Right atrium auricular region (tissue), 2 donors: Measurements from ENCODE around the gene TOB2. TPM values are rescaled to one million over a fixed set of nuclear protein-coding genes. Genes with fewer than 3 reads are reported as not detected.

Source experiments
- DNase-seq: peaks from one replicate; pipeline ENCODE4 v3.0.0-alpha.2; 2019; ENCODE audit warnings: low spot score
- H3K27ac ChIP-seq, 2 donors: fragments of 200-600 bp; sonication (generic); 1 replicate in 1 of 2; 2 replicates in 1 of 2; pipeline ENCODE4 v1.5.1; 2016 to 2019
- H3K27me3 ChIP-seq, 2 donors: fragments of 200-600 bp; sonication (generic); one replicate each; pipeline versions ENCODE4 v1.5.1 to v1.6.0; 2017 to 2019
- H3K36me3 ChIP-seq: fragments of 200-600 bp; sonication (generic); one replicate; pipeline ENCODE4 v1.5.1; 2016
- H3K4me1 ChIP-seq, 2 donors: fragments of 200-600 bp; sonication (generic); one replicate each; pipeline versions ENCODE4 v1.5.1 to v1.6.0; 2017 to 2019
- H3K4me3 ChIP-seq, 2 donors: fragments of 200-600 bp; sonication (generic); 1 replicate in 1 of 2; 2 replicates in 1 of 2; pipeline ENCODE4 v1.5.1; 2017 to 2019; ENCODE audit warnings: mild to moderate bottlenecking in 1 of 2, moderate library complexity in 1 of 2
- H3K9me3 ChIP-seq, 2 donors: fragments of 200-600 bp; sonication (generic); one replicate each; pipeline ENCODE4 v1.5.1; 2019
- total RNA-seq, 2 donors: library from RNA; depleted of rRNA; stranded (reverse); fragments of >200 nt; gene quantifications; one replicate each; pipeline ENCODE4 v1.1.0, GENCODE V29; 2016
- TF ChIP-seq, protein P1 (sequence below), 2 donors: fragments of 200-600 bp; sonication (generic); IDR thresholded peaks; one replicate each; pipeline ENCODE4 v1.5.1; 2019; ENCODE audit warnings: antibody characterized with exemption in 2 of 2

The TOB2 gene
- total RNA-seq, 2 donors from 2014 or later = 49.1 to 55.3 TPM

DNA sequence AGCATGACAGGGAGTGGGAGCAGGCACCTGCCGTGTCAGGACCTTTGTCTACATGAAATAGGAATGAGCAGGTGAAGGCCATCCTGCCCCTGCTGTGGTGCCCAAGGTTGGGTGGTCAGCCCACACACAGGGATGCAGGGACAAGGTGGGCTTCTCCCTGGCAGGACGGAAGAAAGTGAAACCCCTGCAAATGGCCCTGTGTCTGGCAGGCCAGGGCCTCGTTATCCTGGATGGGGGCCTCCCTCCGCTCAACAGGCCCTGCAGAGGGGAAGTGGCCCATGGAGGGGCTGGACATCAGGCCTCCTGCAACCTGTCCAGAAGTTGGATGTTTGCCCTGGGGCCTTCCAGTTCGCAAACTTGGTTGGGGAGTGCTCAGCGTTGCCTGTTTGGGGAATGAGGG, 14.9 kb downstream of the TOB2 start:
- H3K4me3 ChIP-seq = no peak overlapping the region
- peaks cover 50% of the 10 kb centered on the region for H3K36me3 ChIP-seq
- TF ChIP-seq, protein P1, sequence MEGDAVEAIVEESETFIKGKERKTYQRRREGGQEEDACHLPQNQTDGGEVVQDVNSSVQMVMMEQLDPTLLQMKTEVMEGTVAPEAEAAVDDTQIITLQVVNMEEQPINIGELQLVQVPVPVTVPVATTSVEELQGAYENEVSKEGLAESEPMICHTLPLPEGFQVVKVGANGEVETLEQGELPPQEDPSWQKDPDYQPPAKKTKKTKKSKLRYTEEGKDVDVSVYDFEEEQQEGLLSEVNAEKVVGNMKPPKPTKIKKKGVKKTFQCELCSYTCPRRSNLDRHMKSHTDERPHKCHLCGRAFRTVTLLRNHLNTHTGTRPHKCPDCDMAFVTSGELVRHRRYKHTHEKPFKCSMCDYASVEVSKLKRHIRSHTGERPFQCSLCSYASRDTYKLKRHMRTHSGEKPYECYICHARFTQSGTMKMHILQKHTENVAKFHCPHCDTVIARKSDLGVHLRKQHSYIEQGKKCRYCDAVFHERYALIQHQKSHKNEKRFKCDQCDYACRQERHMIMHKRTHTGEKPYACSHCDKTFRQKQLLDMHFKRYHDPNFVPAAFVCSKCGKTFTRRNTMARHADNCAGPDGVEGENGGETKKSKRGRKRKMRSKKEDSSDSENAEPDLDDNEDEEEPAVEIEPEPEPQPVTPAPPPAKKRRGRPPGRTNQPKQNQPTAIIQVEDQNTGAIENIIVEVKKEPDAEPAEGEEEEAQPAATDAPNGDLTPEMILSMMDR (IDR thresholded peaks at IDR 0.05) = no peak
- no peak overlapping the region for H3K27ac ChIP-seq
- H3K9me3 ChIP-seq = no peaks in the 10 kb centered on the region
- no peaks in the 10 kb centered on the region for H3K27me3 ChIP-seq
- peaks cover 0 to 38% of the 10 kb centered on the region in 2 donors for H3K4me1 ChIP-seq
- no peak for DNase-seq

DNA sequence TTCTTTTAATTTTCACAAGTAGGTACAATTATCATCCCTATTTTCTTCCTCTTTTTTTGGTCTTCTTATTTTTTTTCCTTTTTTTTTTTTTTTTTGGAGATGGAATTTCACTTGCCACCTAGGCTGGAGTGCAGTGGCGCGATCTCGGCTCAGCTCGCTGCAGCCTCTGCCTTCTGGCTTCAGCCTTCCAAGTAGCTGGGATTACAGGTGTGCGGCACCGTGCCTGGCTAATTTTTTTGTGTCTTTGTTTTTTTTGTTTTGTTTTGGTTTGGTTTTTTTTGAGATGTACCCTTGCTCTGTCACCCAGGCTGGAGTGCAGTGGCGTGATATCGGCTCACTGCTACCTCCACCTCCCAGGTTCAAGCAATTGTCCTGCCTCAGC, 16.7 kb downstream of the TOB2 start:
- Histone ChIP-seq H3K27me3 (no peaks in the 10 kb centered on the region), H3K36me3 (peaks cover 38% of the 10 kb centered on the region), H3K4me1 (peaks cover 0 to 21% of the 10 kb centered on the region in 2 donors), H3K27ac (no peak overlapping the region), H3K9me3 (no peaks in the 10 kb centered on the region), H3K4me3 (no peak overlapping the region)
- TF ChIP-seq, protein P1 (IDR thresholded peaks at IDR 0.05) = no peak
- DNase-seq = no peak

DNA sequence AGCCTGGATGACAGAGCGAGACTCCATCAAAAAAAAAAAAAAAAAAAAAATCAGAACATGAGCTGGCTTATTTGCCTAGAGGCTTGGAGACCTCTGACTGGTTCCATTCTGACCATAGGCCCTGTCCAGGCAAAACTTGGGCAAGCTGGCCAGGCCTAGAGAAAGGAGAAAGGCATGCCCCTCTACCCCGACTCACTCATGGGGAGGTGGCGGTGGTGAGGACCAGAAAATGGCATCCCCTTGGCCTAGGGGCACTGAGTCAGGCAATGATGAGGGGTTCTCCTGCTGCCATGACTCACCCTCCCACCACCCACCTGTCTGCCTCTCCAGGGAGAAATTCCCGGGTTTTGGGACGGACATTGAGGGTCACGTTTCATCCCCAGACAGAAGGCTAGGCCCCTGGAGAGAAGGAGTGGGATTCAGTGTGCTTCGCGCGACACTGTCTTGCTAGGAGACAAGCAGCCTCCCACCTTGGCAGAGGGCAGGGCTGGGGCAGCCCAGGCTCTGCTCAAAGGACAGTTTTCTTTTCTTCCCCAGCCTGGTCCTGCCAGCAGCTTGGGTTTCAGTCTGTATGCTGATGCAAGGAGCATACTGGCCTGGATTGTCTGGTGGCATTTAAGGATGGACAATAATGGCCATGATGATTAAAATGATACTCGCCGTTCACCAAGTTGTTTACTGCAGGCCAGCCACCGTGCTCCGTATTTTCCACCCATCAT, 17.2 kb downstream of the TOB2 start:
- Histone ChIP-seq H3K36me3 (peaks cover 38% of the 10 kb centered on the region), H3K9me3 (no peaks in the 10 kb centered on the region), H3K27ac (no peak overlapping the region), H3K4me3 (no peak overlapping the region), H3K27me3 (no peaks in the 10 kb centered on the region), H3K4me1 (peaks cover 0 to 16% of the 10 kb centered on the region in 2 donors)
- TF ChIP-seq, protein P1 (IDR thresholded peaks at IDR 0.05) = no peak
- no peak for DNase-seq

DNA sequence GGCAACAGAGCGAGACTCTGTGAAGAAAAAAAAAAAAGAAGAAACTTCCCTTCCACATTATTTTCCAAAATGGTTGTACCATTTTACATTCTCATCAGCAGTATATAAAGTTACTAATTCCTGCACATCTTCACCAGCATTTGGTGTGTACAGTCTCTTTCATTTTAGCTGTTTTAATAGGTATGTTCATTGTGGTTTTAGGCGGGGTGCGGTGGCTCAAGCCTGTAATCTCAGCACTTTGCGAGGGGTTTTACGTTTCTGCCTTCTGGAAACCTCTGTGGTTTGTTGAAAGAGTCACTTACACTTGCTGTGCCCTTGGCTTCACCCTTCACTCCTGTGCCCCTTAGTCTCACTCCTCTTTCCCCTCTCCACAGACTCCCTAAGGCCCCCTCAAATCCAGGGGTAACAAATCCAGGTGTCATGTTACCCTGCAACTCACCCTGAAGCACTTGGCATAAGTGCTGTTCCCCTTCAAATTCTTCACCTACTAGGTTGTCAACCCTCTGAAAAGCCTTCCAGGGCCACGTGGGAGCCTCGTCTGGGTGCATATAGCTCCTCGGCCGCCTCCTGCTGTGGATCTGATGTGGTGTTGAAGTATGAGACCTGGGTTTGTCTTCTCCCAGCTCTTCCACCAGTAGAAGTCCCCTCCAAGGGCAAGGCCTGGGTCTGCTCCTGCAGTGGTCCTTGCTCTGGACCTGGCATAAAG, 20.8 kb downstream of the TOB2 start:
- Histone ChIP-seq H3K36me3 (peaks cover 28% of the 10 kb centered on the region), H3K27me3 (no peaks in the 10 kb centered on the region), H3K4me1 (no peaks in the 10 kb centered on the region), H3K27ac (no peak overlapping the region), H3K9me3 (no peaks in the 10 kb centered on the region), H3K4me3 (no peak overlapping the region)
- TF ChIP-seq, protein P1 (IDR thresholded peaks at IDR 0.05) = no peak
- no peak for DNase-seq

DNA sequence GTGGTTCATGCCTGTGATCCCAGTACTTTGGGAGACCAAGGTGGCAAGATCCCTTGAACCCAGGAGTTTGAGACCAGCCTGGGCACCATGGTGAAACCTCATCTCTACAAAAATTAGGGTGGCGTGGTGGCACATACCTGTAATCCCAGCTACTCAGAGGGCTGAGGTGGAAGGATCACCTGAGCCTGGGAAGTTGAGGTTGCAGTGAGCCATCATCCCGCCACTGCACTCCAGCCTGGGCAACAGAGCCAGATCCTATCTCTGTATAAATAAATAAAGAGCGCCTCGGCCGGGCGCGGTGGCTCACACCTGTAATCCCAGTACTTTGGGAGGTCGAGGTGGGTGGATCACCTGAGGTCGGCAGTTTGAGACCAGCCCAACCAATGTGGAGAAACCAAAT, 27.9 kb downstream of the TOB2 start:
- H3K4me3 ChIP-seq = no peak overlapping the region
- H3K4me1 ChIP-seq = peaks cover 0 to 44% of the 10 kb centered on the region in 2 donors

More for the DNA sequence above, 27.9 kb downstream of the TOB2 start:
- H3K9me3 ChIP-seq = no peaks in the 10 kb centered on the region
- peaks cover 10% of the 10 kb centered on the region for H3K36me3 ChIP-seq
- H3K27ac ChIP-seq = peak overlapping the region; percentile 98
- H3K27me3 ChIP-seq = no peaks in the 10 kb centered on the region
- TF ChIP-seq, protein P1 (IDR thresholded peaks at IDR 0.05) = no peak
- DNase-seq = no peak
